Amniotic stem cell (primary cell): ENCODE data around the gene CMIP.

Experiments used
- DNase-seq: peaks from one replicate; lab custom pipeline; 2025; lab: John Stamatoyannopoulos, UW

The CMIP gene

GRCh38 chr16:81462683-81463082 is 18.1 kb downstream of the CMIP start:
- DNase-seq, result no peak

DNA sequence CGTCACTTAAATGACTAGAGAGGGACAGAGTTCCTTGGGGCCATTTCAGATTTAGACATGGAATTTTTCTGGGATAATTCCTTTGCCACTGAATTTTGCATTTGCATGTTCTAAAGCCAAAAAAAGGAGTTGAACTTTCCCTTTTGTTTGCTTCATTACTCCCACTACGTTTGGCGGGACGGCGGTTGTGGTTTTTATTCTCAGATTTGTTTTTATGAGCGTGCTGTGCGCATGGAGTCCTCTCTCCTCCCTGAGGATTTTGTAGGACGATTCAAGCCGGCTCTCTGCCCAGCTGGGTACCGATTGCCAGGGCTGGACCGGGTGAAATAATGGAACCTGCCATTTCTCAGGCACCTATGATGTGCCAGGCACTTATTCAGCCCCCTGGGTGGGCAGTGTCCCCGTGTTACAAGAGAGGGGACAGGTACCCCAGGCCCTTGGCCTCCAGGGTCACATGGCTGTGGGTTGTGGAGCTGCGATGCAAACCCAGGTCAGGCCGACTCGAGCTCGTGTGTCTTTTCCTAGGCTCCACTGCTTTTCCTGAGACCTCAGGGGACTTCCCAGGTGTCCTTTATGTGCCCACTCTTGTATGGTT is 18.8 kb downstream of the CMIP start:
- no peak for DNase-seq

DNA sequence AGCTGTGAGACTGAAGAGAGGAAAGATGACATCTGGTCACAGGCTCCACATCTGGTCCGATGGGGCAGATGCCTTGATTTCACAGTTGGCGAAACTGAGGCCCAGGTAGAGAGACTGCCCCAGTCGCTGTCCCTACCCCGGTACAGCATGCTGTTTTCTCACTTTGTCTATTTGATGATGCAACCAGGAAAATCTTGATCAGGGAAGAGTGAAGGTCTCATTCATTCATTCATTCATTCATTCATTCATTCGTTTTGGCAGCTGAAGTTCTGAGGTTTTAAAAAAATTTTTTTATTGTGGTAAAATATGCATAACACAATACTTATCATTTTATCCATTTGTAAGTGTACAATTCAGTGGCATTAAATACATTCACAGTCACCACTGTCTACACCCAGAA is 19.7 kb downstream of the CMIP start:
- DNase-seq, result no peak

DNA sequence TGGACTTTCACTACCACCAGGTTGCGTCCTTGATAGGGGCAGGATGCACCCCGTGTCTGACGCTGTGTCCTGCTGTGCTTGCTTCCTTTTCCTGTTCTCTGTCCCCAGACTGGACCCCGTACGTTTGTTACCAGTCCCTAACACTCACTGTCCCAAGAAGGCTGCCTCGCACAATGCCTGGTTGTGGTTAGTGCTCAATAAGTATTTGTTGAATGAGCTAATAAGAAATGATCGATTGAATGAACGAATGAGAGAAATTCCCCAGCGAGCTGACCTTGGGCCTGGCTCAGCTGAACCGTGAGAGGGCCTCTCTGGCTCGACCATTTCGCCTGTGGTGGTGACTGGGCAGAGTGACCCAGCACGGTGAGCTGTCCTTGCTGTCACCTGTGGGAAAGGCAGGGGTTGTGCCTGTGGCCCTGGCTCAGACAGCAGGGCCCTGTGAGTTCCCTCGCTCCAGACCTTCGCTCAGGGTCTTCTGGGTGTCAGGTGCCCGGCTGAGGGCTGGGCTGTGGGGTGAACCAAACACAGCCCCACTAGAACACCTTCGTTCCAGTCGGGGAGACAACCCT is 20.9 kb downstream of the CMIP start:
- no peak for DNase-seq

- DNase-seq, result no peak
These were observed 21.9 kb downstream of the CMIP start for GRCh38 chr16:81466356-81466980.

GRCh38 chr16:81467072-81467471 is 22.5 kb downstream of the CMIP start:
- no peak for DNase-seq

GRCh38 chr16:81467815-81468214 is 23.2 kb downstream of the CMIP start:
- no peak for DNase-seq

DNA sequence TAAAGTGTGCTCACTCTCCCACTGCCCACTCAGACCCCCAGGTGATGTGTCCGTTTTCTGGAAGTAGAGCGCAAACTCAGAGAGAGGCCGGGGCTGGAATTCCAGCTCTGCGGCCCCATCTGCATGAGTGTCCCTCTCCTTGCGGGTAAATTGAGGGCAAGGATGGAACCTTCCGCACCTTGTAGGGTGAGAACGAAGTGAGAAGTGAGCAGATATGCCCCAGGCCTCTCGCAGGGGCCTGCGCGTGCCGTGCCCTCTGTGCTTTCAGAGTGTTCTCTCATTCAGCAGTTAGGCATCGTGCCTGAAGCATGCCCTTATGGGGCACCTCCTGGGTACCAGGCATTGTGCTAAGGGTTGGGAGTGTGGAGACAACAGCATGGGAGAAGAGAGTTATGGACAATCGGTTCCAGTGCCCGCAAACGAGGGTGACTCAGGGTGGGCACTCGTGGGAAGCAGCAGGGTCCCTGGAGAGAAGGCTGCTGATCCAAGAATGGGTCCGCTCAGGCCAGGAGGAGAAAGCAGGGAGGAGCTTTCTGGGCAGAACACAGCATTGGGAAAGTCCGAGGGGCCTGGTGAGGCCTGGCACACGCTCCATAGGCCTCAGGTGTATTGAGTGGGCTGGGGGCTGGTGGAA is 23.8 kb downstream of the CMIP start:
- DNase-seq, result no peak

- no peak for DNase-seq
These were observed 24.6 kb downstream of the CMIP start for GRCh38 chr16:81469183-81469677.

GRCh38 chr16:81469710-81470535 is 25.3 kb downstream of the CMIP start:
- DNase-seq, result no peak

GRCh38 chr16:81470796-81471636 is 26.4 kb downstream of the CMIP start:
- no peak for DNase-seq

DNA sequence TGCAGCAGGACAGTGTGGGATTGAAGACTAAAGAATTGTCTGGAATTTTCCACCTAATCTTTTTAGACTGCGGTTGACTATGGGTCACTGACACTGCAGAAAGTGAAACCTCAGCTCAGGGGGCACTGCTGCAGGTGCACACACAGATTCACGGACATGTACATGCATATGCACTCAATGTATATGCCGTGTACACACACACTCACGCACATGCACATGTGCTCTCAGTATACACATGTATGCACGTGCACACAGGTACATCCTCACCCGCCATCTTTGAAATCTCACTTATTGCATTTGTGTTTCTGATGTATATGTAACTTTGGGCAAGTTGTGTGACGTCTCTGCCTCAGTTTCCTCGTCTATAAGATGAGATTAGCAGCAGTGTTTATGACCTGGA is 27.3 kb downstream of the CMIP start:
- DNase-seq, result no peak

DNA sequence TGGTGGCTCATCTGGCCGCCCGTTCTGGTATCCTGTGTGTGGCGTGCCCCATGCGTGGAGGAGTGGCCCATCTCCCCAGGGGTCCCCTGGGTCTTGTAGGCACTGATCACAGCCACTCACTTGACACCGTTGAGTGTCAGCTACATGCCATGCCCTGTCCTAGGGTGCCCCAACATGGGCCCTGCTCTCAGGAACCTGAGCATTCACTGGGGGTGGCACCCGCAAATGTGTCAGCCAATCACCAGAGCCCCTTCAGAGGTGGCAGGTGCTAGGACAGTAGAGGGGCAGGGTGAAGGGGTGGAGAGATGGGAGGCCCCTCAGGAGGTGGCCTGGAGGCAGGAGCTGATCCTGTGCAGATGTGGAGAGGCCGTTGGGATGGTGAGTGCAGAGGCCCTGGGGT is 27.8 kb downstream of the CMIP start:
- DNase-seq, result no peak

- DNase-seq, result no peak
These were observed 28.5 kb downstream of the CMIP start for GRCh38 chr16:81473066-81473488.

- DNase-seq, result no peak
These were observed 28.9 kb downstream of the CMIP start for GRCh38 chr16:81473558-81473957.

GRCh38 chr16:81473969-81474959 is 29.7 kb downstream of the CMIP start:
- DNase-seq, result no peak

DNA sequence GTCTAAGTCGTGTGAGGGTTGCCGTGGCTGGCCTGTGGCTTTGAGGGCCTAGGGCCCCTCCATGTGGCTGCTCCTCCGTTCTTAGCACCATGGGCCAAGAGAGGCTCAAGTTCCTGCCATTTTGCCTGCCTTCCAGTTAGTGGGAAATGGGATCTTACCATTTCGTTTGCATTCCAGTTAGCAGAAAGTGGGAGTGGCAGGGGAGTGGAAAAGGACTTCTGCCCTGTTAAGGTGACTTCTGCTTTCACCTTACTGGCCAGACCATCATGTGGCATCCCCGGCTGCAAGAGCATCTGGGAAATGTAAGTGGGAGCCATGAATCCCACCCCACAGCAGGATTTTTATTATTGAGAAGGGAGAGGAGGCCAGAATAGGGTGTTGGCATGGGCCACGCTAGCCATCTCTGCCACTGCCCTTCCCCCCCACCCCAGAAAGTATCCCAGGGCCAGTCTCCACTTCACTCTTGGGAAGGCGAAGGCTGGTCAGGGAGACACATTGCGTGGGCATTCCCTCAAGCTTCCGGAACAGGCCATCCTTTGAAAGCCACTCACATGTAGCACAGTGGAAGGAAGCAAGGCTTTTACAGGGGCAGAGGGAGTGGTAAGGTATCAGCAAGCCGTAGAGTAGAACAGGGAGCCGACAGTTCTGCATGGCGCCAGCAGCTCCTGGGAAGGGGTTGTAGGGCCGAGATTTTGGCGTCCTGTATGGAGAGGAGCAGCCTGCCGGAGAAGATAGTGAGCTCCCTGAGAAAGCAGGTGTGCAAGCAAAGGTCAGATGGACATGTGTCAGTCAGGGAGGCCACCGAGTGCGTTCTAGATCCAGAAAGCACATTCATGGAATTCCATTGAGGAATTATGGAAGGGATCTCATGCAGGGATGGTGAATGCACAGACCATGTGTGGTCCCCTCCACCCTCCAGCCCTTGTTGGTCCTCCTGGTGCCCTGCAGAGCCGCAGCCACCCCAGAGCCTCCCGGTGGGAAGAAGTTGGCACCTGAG is 33.4 kb downstream of the CMIP start:
- no peak for DNase-seq

GRCh38 chr16:81478876-81479511 is 34.4 kb downstream of the CMIP start:
- no peak for DNase-seq
